Neural cell (in vitro differentiated cells): ENCODE results near the gene SLC3A2. TPM values are rescaled to one million over a fixed set of nuclear protein-coding genes. Genes with fewer than 3 reads are reported as not detected.

Experiments used
- H2AFZ ChIP-seq: fragments of 200-600, 300-800 bp; sonication (generic), shearing (Covaris generic); 2 replicates; pipeline ENCODE4 v1.6.0; 2014; ENCODE audit warnings: low read depth, mild to moderate bottlenecking, antibody characterized with exemption, low read length, moderate library complexity
- H3F3A ChIP-seq: fragments of 200-600 bp; shearing (Covaris generic); 2 replicates; pipeline ENCODE4 v1.6.1; 2016; ENCODE audit warnings: mild to moderate bottlenecking, moderate library complexity, mixed read lengths, antibody characterized with exemption, low read length; ENCODE audit not compliant: insufficient read depth, poor library complexity, severe bottlenecking
- H3K27ac ChIP-seq: fragments of 200-600, 300-800 bp; sonication (generic), shearing (Covaris generic); 2 replicates; pipeline ENCODE4 v1.5.1; 2014; ENCODE audit warnings: mild to moderate bottlenecking, low read length, moderate library complexity
- H3K27me3 ChIP-seq: fragments of 300-800, 200-600 bp; sonication (generic), shearing (Covaris generic); 2 replicates; pipeline ENCODE4 v1.6.0; 2014; ENCODE audit warnings: mild to moderate bottlenecking, low read depth, low read length, moderate library complexity; ENCODE audit not compliant: insufficient read depth
- H3K36me3 ChIP-seq: fragments of 300-800, 200-600 bp; sonication (generic), shearing (Covaris generic); 2 replicates; pipeline ENCODE4 v1.5.1; 2014; ENCODE audit warnings: mild to moderate bottlenecking, antibody characterized with exemption, low read length, moderate library complexity; ENCODE audit not compliant: insufficient read depth
- H3K4me2 ChIP-seq: fragments of 300-800, 200-600 bp; sonication (generic), shearing (Covaris generic); 2 replicates; pipeline ENCODE4 v1.6.0; 2014; ENCODE audit warnings: mild to moderate bottlenecking, low read length
- H3K4me3 ChIP-seq: fragments of 300-800, 200-600 bp; sonication (generic), shearing (Covaris generic); 2 replicates; pipeline ENCODE4 v1.5.1; 2014; ENCODE audit warnings: mild to moderate bottlenecking, low read length, moderate library complexity
- H3K79me2 ChIP-seq: fragments of 200-600 bp; shearing (Covaris generic); replicated peaks from 2 replicates; pipeline ENCODE4 v1.6.0; 2014; ENCODE audit warnings: mild to moderate bottlenecking, low read length, moderate library complexity; ENCODE audit not compliant: insufficient read depth
- H3K9ac ChIP-seq: fragments of 300-800, 200-600 bp; sonication (generic), shearing (Covaris generic); 2 replicates; pipeline ENCODE4 v1.6.1; 2016; ENCODE audit warnings: mild to moderate bottlenecking, low read length, mixed read lengths
- H3K9me2 ChIP-seq: fragments of 200-600 bp; shearing (Covaris generic); 2 replicates; pipeline ENCODE4 v1.6.1; 2016; ENCODE audit warnings: mild to moderate bottlenecking, low read length, mixed read lengths; ENCODE audit not compliant: insufficient read depth
- H3K9me3 ChIP-seq: fragments of 200-600, 300-800 bp; sonication (generic), shearing (Covaris generic); 2 replicates; pipeline ENCODE4 v1.6.1; 2016; ENCODE audit warnings: mild to moderate bottlenecking, mixed run types, low read length, moderate library complexity, mixed read lengths
- H4K20me1 ChIP-seq: fragments of 200-600 bp; shearing (Covaris generic); 2 replicates; pipeline ENCODE4 v1.6.1; 2016; ENCODE audit warnings: mild to moderate bottlenecking, mixed run types; ENCODE audit not compliant: insufficient read depth
- CTCF ChIP-seq: fragments of 450-650 bp; IDR thresholded peaks from 2 replicates; pipeline ENCODE4 v1.5.1; 2014; ENCODE audit warnings: antibody characterized with exemption, mild to moderate bottlenecking, moderate library complexity; ENCODE audit not compliant: poor library complexity, severe bottlenecking
- EP300 ChIP-seq: fragments of 450-650 bp; conservative IDR thresholded peaks from 2 replicates; pipeline ENCODE4 v1.6.1; 2014; ENCODE audit warnings: antibody characterized with exemption, mild to moderate bottlenecking, moderate library complexity; ENCODE audit not compliant: poor library complexity, severe bottlenecking
- EZH2 ChIP-seq: fragments of 200-600, 300-800 bp; shearing (Covaris generic), sonication (generic); IDR thresholded peaks from 2 replicates; pipeline ENCODE4 v1.6.1; 2014; ENCODE audit warnings: antibody characterized with exemption, low read length, borderline replicate concordance, mild to moderate bottlenecking; ENCODE audit not compliant: insufficient read depth, poor library complexity, severe bottlenecking
- MXI1 ChIP-seq: fragments of 450-650 bp; conservative IDR thresholded peaks from 2 replicates; pipeline ENCODE4 v1.6.1; 2014; ENCODE audit warnings: antibody characterized with exemption, mild to moderate bottlenecking; ENCODE audit not compliant: poor library complexity, severe bottlenecking
- POLR2AphosphoS5 ChIP-seq: IDR thresholded peaks from 2 replicates; pipeline ENCODE4 v1.6.1; 2012
- RAD21 ChIP-seq: fragments of 450-650 bp; conservative IDR thresholded peaks from 2 replicates; pipeline ENCODE4 v1.6.1; 2014; ENCODE audit warnings: antibody characterized with exemption, mild to moderate bottlenecking, moderate library complexity
- SMC3 ChIP-seq: fragments of 450-650 bp; conservative IDR thresholded peaks from 2 replicates; pipeline ENCODE4 v1.6.1; 2014; ENCODE audit warnings: antibody characterized with exemption, mild to moderate bottlenecking, moderate library complexity; ENCODE audit not compliant: poor library complexity
- TAF1 ChIP-seq: IDR thresholded peaks from 2 replicates; pipeline ENCODE4 v1.6.1; 2012; ENCODE audit warnings: low read depth
- polyA plus RNA-seq: library from polyadenylated mRNA; depleted of rRNA; stranded (reverse); fragments of >200 nt; gene quantifications from 2 replicates; pipeline ENCODE4 v1.2.3, GENCODE V29; 2014
- TF ChIP-seq, protein P1 (sequence below): IDR thresholded peaks from 2 replicates; pipeline ENCODE4 v1.6.1; 2012; ENCODE audit warnings: borderline replicate concordance

SLC3A2 gene
- polyA plus RNA-seq, 1 donor from 2014 or later, result 176 TPM

DNA sequence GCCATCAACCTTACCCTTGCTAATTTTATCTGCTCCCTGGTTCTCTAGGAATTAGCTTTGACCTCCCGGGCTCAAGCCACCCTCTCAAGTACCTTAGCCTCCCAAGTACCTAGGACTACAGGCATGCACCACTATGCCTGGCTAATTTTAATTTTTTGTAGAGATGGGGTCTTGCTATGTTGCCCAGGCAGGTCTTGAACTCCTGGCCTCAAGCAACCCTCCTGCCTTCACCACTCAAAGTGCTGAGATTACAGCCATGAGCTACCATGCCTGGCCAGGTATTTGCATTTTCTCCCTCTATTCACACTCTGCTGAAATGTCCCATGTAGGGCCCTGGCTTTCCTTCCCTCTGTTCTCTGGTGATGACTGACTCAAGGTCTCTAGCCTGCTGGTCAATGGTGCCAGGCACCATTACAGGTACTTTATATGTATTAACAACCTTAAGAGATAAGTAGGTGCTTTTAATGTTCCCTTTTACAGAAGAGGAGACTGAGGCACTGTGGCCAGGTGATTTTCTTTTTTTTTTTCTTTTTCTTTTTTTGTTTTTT, 32.9 kb upstream of the SLC3A2 start:
- no peaks in the 10 kb centered on the region for H3K9me2 ChIP-seq

DNA sequence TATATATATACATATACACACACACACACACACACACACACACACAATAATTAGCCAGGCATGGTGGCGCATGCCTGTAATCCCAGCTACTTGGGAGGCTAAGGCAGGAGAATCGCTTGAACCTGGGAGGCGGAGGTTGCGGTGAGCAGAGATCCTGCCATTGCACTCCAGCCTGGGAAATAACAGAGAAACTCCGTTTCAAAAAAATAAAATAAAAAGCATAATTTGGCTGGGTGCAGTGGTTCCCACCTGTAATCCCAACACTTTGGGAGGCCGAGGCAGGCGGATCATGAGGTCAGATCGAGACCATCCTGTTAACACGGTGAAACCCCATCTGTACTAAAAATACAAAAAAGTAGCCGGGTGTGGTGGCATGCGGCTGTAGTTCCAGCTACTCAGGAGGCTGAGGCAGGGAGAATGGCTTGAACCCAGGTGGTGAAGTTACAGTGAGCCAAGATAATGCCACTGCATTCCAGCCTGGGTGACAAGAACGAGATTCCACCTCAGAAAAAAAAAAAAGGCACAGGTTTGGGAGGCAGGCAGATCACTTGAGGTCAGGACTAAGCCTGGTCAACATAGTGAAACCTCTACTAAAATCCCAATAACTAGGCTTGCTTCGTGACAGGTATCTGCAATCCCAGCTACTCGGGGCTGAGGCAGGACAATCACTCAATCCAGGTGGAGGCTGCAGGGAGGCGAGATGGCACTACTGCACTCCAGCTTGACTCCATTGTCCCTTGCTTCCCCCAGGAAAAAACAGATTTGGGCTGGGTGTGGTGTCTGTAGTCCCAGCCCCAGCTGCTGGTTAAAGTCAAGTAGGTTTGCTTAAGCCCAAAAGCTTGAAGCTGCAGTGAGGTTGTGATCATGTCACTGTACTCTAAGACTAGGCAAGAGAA, 29.5 kb upstream of the SLC3A2 start:
- no peak overlapping the region for H3K27ac ChIP-seq
- H3K79me2 ChIP-seq, result peaks cover 31% of the 10 kb centered on the region
- no peak overlapping the region for H2AFZ ChIP-seq
- H3K9me3 ChIP-seq, result no peaks in the 10 kb centered on the region
- no peak overlapping the region for H3K9ac ChIP-seq
- H3K27me3 ChIP-seq, result no peaks in the 10 kb centered on the region
- peaks cover 10% of the 10 kb centered on the region for H3F3A ChIP-seq
- H3K9me2 ChIP-seq, result no peaks in the 10 kb centered on the region
- H3K36me3 ChIP-seq, result peaks cover 16% of the 10 kb centered on the region
- H4K20me1 ChIP-seq, result no peaks in the 10 kb centered on the region
- no peak overlapping the region for H3K4me3 ChIP-seq
- no peak overlapping the region for H3K4me2 ChIP-seq
- no peak for TF ChIP-seq POLR2AphosphoS5
- no peak for TF ChIP-seq EP300
- TF ChIP-seq CTCF, result no peak
- TF ChIP-seq, protein P1, sequence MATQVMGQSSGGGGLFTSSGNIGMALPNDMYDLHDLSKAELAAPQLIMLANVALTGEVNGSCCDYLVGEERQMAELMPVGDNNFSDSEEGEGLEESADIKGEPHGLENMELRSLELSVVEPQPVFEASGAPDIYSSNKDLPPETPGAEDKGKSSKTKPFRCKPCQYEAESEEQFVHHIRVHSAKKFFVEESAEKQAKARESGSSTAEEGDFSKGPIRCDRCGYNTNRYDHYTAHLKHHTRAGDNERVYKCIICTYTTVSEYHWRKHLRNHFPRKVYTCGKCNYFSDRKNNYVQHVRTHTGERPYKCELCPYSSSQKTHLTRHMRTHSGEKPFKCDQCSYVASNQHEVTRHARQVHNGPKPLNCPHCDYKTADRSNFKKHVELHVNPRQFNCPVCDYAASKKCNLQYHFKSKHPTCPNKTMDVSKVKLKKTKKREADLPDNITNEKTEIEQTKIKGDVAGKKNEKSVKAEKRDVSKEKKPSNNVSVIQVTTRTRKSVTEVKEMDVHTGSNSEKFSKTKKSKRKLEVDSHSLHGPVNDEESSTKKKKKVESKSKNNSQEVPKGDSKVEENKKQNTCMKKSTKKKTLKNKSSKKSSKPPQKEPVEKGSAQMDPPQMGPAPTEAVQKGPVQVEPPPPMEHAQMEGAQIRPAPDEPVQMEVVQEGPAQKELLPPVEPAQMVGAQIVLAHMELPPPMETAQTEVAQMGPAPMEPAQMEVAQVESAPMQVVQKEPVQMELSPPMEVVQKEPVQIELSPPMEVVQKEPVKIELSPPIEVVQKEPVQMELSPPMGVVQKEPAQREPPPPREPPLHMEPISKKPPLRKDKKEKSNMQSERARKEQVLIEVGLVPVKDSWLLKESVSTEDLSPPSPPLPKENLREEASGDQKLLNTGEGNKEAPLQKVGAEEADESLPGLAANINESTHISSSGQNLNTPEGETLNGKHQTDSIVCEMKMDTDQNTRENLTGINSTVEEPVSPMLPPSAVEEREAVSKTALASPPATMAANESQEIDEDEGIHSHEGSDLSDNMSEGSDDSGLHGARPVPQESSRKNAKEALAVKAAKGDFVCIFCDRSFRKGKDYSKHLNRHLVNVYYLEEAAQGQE, result no peak
- no peak for TF ChIP-seq EZH2
- TF ChIP-seq MXI1, result no peak

More for the DNA sequence above, 32.9 kb upstream of the SLC3A2 start:
- peaks cover 3% of the 10 kb centered on the region for H3K36me3 ChIP-seq
- peaks cover 2% of the 10 kb centered on the region for H3F3A ChIP-seq
- TF ChIP-seq RAD21 (no peak), CTCF (no peak), EZH2 (no peak), SMC3 (no peak), EP300 (no peak), MXI1 (no peak), TAF1 (no peak), POLR2AphosphoS5 (no peak)
- TF ChIP-seq, protein P1, result no peak
- H3K79me2 ChIP-seq, result peaks cover 3% of the 10 kb centered on the region
- H3K27ac ChIP-seq, result no peak overlapping the region
- no peak overlapping the region for H3K4me2 ChIP-seq
- no peak overlapping the region for H3K4me3 ChIP-seq
- no peaks in the 10 kb centered on the region for H3K9me3 ChIP-seq
- H3K27me3 ChIP-seq, result no peaks in the 10 kb centered on the region
- no peak overlapping the region for H3K9ac ChIP-seq
- H4K20me1 ChIP-seq, result no peaks in the 10 kb centered on the region
- H2AFZ ChIP-seq, result no peak overlapping the region
